GM21529 (cell line): ENCODE results near the gene GREB1.

Experiments
- ATAC-seq: cut with Tn5 transposase; IDR thresholded peaks from one replicate; pipeline ENCODE4 v1.9.1; 2021; ENCODE audit not compliant: unreplicated experiment

Gene GREB1

GRCh38 chr2:11597538-11598225 lies 63.8 kb downstream of the GREB1 start:
- no peak for ATAC-seq

DNA sequence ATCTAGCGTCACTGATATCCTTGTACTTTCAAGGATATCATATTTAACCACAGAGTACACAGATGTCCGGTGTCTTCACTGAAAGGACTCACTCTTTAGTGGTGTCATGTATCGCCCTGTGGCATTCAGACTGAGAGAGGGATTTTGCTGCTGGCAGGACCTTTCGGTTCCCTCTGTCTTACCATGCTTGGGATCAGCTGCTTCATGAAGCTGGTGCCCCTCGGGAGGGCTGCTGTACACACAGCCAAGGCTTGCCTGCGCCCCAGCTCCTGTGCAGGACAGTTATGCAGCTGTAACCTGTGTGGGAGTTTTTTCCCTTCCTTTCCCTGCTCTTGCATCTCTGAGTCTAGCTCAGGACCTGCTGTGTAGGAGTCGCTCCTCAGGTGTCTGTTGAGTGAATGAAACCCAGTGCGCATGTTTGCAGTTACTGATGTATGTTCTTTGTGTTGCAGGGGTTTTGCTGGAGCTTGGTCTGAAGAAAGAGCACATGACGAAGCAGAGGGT lies 64.4 kb downstream of the GREB1 start:
- ATAC-seq, result no peak

- no peak for ATAC-seq
Measured at GRCh38 chr2:11602563-11603204, 68.8 kb downstream of the GREB1 start.

DNA sequence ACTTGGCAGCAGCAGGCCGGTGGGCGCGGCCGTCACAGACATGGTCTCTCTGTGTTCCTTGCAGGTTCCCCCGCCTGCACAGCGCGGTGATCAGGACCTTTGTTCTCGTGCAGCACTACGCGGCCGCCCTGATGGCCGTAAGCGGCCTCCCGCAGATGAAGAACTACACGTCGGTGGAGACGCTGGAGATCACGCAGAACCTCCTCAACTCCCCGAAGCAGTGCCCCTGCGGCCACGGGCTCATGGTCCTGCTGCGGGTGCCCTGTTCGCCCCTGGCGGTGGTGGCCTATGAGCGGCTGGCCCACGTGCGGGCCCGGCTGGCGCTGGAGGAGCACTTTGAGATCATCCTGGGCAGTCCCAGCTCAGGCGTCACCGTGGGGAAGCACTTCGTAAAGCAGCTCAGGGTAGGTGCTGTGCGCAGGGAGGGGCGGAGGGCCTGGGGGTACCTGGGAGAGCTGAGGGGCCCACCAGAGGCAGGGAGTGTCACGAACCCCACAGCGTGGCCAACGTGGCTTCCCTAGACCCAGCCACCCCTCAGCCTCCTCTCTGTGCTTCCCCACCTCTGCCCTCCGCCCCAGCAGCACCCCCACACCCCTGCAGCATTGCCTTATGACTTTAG lies 76.9 kb downstream of the GREB1 start:
- no peak for ATAC-seq

- ATAC-seq, result no peak
Measured at GRCh38 chr2:11611251-11611650, 77.4 kb downstream of the GREB1 start.

- no peak for ATAC-seq
Measured at GRCh38 chr2:11612553-11613215, 78.8 kb downstream of the GREB1 start.

GRCh38 chr2:11613297-11613696 lies 79.5 kb downstream of the GREB1 start:
- no peak for ATAC-seq

GRCh38 chr2:11615209-11615608 lies 81.4 kb downstream of the GREB1 start:
- ATAC-seq, result no peak

- ATAC-seq, result no peak
Measured at GRCh38 chr2:11616097-11616687, 82.3 kb downstream of the GREB1 start.

- ATAC-seq, result no peak
Measured at GRCh38 chr2:11616851-11617415, 83.1 kb downstream of the GREB1 start.

- no peak for ATAC-seq
Measured at GRCh38 chr2:11617527-11617926, 83.7 kb downstream of the GREB1 start.

DNA sequence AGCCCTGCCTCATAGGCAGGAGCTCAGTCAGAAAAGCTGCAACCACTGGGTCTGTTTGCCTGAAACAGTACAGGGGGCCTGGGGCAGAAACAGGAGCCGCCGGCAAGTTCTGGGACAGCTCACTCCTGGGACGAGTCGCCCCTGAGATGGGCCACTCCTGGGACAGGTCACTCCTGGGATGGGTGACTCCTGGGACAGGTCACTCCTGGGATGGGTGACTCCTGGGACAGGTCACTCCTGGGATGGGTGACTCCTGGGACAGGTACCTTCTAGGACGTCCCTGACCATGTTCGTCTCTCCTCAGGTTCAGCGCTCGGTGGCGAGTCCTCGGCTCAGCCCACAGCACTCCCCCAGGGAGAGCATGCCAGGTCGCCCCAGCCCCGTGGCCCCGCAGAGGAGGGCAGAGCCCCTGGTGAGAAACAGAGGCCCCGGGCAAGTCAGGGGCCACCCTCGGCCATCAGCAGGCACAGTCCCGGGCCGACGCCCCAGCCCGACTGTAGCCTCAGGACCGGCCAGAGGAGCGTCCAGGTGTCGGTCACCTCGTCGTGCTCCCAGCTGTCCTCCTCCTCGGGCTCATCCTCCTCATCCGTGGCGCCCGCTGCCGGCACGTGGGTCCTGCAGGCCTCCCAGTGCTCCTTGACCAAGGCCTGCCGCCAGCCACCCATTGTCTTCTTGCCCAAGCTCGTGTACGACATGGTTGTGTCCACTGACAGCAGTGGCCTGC lies 84.3 kb downstream of the GREB1 start:
- ATAC-seq, result no peak

DNA sequence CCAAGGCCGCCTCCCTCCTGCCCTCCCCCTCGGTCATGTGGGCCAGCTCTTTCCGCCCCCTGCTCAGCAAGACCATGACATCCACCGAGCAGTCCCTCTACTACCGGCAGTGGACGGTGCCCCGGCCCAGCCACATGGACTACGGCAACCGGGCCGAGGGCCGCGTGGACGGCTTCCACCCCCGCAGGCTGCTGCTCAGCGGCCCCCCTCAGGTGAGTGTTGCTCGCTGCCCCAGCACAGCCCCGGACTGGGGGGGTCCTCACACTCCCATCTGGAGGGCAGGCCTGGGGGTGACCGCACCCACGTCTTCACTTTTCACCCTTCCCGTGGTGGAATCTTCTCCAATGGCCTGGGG lies 84.8 kb downstream of the GREB1 start:
- no peak for ATAC-seq

DNA sequence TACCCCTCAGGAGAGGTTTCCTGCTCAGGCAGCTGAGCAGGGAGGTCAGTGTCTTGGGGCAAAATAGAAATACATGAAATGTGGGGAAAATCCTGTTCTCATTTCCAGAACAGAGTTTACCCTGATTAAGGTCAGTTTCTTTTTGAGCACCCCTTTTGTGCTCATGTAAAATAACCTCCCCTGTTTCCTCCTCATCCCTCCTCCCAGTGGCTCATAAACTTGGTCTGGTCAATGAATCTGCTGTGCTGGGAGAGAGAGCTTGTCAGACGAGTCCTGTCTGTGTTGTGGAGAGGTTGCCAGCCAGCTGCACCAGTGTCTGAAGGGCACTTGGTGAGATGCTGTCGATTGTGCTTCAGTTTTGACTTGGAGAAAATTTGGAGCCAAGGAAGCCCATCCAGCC lies 87.6 kb downstream of the GREB1 start:
- no peak for ATAC-seq

DNA sequence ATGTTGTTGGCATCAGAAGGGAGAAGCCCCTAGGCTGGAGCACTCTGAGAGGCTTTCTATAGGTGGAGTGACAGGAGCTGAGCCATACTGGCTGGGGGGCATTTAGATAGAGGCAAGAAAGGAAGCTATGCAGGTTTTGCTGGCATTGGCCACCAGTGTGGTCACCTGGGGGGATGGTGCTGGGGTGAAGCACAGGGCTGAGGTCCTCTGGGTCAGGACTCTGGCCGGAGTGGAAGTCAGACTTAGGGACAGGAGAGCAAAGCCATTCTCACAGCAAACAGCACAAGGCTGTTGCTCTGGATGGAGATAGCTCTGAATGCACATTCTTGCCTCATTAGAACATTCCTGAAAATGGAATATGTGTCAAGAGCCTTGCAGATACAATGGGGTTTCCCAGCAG lies 88.8 kb downstream of the GREB1 start:
- ATAC-seq, result no peak

GRCh38 chr2:11624893-11625292 lies 91.0 kb downstream of the GREB1 start:
- ATAC-seq, result no peak

DNA sequence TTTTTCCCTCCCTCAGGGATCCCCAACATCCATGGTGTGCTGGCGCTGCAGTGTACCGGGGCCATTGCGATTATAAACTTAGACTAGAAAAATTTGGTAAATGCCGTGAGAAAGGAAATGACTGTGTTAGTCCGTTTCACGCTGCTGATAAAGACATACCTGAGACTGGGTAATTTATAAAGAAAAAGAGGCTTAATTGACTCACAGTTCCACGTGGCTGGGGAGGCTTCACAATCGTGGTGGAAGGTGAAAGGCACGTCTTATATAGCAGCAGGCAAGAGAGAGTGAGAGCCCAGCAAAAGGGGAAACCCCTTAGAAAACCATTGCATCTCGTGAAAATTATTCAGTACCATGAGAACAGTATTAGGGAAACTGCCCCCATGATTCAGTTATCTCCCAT lies 91.8 kb downstream of the GREB1 start:
- no peak for ATAC-seq

DNA sequence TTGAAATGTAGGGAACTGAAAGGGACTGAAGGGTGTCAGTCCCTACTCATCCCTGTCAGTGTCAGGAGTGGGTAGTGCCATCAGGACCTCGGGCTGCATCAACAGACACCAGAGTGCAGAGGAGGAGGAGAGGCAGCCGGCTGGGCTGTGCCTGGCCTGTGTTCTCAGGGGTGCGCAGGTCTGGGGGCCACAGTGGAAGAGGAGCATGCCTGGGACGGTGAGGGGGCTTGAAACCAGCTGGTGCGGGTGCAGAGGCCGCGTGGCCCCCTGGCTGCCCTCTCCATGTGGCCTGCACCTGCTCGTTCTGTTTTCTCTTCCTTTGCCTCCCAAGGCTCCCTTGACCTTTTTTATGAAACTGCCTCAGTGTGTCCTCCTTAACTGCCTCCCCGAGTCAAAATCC lies 94.8 kb downstream of the GREB1 start:
- ATAC-seq, result no peak

- ATAC-seq, result no peak
Measured at GRCh38 chr2:11629215-11629614, 95.4 kb downstream of the GREB1 start.

- no peak for ATAC-seq
Measured at GRCh38 chr2:11629851-11630250, 96.0 kb downstream of the GREB1 start.
